Measurements from ENCODE around the gene QSER1.

Gene QSER1

DNA sequence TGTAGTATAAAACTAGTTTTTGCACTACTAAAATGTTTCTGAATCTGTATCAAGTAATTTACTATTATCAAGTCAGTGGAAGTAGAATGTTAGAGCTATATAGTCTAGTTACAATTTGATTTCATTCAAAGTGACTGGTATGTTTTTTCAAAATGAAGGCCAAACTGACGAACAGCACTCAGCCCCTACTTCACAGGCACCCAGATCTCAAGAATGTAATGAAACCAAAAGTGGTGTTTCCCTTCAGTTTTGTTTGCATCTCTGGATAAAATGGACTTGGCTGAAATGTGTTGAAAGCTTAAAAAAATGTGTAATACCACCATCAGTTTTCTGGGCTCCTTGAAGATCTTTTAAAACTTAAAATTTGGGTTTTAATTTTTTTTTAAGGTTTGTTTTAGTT, 46.4 kb downstream of the QSER1 start:
- ChIA-PET POLR2A (no interaction called here), CTCF (no interaction called here)
- TF ChIP-seq SUZ12 (IDR thresholded peaks at IDR 0.05) (no peak), CTBP1 (IDR thresholded peaks at IDR 0.05; ENCODE audit: borderline replicate concordance) (no peak), FOXA1 (IDR thresholded peaks at IDR 0.05) (no peak), SP1 (IDR thresholded peaks at IDR 0.05) (no peak), ARNT (IDR thresholded peaks at IDR 0.05) (no peak), BHLHE40 (IDR thresholded peaks at IDR 0.05; ENCODE audit: borderline replicate concordance) (no peak), ELF4 (IDR thresholded peaks at IDR 0.05) (no peak), TARDBP (IDR thresholded peaks at IDR 0.05) (no peak), FOXK2 (IDR thresholded peaks at IDR 0.05) (no peak), FOXM1 (IDR thresholded peaks at IDR 0.05; ENCODE audit: borderline replicate concordance) (no peak)
- TF ChIP-seq, protein P1, sequence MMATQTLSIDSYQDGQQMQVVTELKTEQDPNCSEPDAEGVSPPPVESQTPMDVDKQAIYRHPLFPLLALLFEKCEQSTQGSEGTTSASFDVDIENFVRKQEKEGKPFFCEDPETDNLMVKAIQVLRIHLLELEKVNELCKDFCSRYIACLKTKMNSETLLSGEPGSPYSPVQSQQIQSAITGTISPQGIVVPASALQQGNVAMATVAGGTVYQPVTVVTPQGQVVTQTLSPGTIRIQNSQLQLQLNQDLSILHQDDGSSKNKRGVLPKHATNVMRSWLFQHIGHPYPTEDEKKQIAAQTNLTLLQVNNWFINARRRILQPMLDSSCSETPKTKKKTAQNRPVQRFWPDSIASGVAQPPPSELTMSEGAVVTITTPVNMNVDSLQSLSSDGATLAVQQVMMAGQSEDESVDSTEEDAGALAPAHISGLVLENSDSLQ (IDR thresholded peaks at IDR 0.05) = no peak
- no peak for DNase-seq (ENCODE audit: extremely low spot score)

DNA sequence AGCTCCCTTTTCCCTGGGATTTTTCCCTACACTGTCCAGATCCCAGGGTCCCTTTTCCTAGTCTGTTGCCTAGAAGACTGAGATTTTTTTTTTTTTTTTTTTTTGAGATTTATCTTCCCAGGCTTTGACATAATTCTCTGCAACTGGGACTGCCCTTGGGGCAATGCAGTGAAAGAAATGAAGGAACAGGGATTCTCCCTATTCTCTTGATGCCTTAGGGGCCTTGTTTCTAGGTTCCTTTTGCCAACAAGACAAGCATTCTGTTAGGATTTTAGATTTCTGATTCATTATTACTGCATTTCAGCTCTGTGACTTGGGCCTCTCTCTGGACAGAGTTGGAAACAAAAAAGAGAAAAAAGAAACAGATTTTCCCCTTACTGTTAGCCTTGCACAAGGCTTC, 47.3 kb downstream of the QSER1 start:
- TF ChIP-seq ELF4 (IDR thresholded peaks at IDR 0.05) (no peak), BHLHE40 (IDR thresholded peaks at IDR 0.05; ENCODE audit: borderline replicate concordance) (no peak), SP1 (IDR thresholded peaks at IDR 0.05) (no peak), FOXK2 (IDR thresholded peaks at IDR 0.05) (no peak)
- no peak for DNase-seq (ENCODE audit: extremely low spot score)
- ChIA-PET POLR2A (no interaction called here), CTCF (no interaction called here)

DNA sequence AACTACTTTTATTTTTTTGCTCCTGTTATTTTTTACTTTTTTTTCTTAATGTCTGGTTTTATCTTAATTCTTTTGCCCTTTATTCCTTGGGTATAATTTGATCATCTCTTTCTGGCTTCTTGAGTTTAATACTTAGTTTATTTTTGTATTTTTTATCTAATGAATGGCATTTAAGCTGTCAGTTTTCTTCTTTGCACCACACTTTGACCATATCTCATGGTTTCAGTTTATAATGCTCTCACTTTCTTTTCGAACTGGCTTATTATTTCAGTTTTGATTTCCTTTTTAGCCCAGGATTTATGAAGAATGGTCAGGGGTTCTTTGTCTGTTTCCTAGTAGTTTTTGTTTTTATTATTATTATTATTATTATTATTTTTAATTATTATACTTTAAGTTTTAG, 48.3 kb downstream of the QSER1 start:
- ChIA-PET CTCF (no interaction called here), POLR2A (no interaction called here)
- TF ChIP-seq CTBP1 (IDR thresholded peaks at IDR 0.05; ENCODE audit: borderline replicate concordance) (no peak), SUZ12 (IDR thresholded peaks at IDR 0.05) (no peak), ARNT (IDR thresholded peaks at IDR 0.05) (no peak), BHLHE40 (IDR thresholded peaks at IDR 0.05; ENCODE audit: borderline replicate concordance) (no peak), ZNF384 (IDR thresholded peaks at IDR 0.05) (no peak), ELF4 (IDR thresholded peaks at IDR 0.05) (no peak), NFRKB (IDR thresholded peaks at IDR 0.05) (no peak), SP1 (IDR thresholded peaks at IDR 0.05) (no peak), FOXM1 (IDR thresholded peaks at IDR 0.05; ENCODE audit: borderline replicate concordance) (no peak), LEF1 (IDR thresholded peaks at IDR 0.05; ENCODE audit: borderline replicate concordance) (no peak), HDGF (IDR thresholded peaks at IDR 0.05; ENCODE audit: borderline replicate concordance) (no peak), FOXK2 (IDR thresholded peaks at IDR 0.05) (no peak), L3MBTL2 (conservative IDR thresholded peaks at IDR 0.05) (no peak), TARDBP (IDR thresholded peaks at IDR 0.05) (no peak)
- TF ChIP-seq, protein P1 (IDR thresholded peaks at IDR 0.05) = no peak
- no peak for DNase-seq (ENCODE audit: extremely low spot score)

DNA sequence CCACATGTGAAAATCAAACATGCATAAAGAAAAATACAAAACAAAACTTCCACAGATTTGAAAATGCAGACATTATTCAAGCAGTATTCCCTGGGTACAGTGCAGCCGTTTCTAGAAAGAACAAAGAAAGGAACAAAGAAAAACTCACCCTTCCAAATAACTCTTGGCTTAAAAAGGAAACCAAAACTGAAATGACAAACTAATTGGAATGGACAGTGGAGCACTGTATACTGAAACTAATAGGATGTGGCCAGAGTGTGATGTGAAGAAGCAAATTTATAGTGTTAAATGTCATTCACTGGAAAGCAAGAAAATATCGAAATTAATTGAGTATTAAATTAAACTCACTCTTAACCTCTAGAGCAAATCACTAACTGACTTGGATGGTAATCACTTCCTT, 55.4 kb downstream of the QSER1 start:
- no peak for DNase-seq (ENCODE audit: extremely low spot score)
- CTCF ChIA-PET = no interaction called here
- POLR2A ChIA-PET = no interaction called here
- no peak for TF ChIP-seq FOXK2 (IDR thresholded peaks at IDR 0.05)
- no peak for TF ChIP-seq CTBP1 (IDR thresholded peaks at IDR 0.05; ENCODE audit: borderline replicate concordance)
- TF ChIP-seq ELF4 (IDR thresholded peaks at IDR 0.05) = no peak
- no peak for TF ChIP-seq BHLHE40 (IDR thresholded peaks at IDR 0.05; ENCODE audit: borderline replicate concordance)
- TF ChIP-seq FOXM1 (IDR thresholded peaks at IDR 0.05; ENCODE audit: borderline replicate concordance) = no peak
- no peak for TF ChIP-seq L3MBTL2 (conservative IDR thresholded peaks at IDR 0.05)
- TF ChIP-seq SP1 (IDR thresholded peaks at IDR 0.05) = no peak
- TF ChIP-seq TARDBP (IDR thresholded peaks at IDR 0.05) = no peak
- TF ChIP-seq ARNT (IDR thresholded peaks at IDR 0.05) = no peak
- TF ChIP-seq NFRKB (IDR thresholded peaks at IDR 0.05) = no peak
- no peak for TF ChIP-seq HDGF (IDR thresholded peaks at IDR 0.05; ENCODE audit: borderline replicate concordance)

DNA sequence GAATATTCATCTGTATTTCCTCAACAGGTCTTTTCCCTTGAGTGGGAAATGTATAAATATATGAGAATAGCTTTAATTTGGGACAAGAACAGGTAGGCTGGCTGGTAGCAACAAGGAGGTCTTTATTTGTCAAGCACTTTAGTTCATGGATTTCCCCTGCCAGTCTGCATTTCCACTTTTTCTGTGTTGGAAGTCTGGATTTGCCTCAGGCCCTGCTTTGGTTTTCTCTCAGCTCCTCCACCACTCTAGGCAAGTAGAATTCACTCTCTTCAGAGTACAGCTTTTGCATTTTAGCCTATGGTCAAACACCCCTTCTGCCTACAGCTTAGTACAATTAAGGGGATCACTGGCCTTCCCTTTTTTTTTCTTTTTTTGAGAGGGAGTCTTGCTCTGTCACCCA, 57.1 kb downstream of the QSER1 start:
- POLR2A ChIA-PET = no interaction called here
- TF ChIP-seq CTBP1 (IDR thresholded peaks at IDR 0.05; ENCODE audit: borderline replicate concordance) = no peak
- no peak for DNase-seq (ENCODE audit: extremely low spot score)
- CTCF ChIA-PET = no interaction called here

DNA sequence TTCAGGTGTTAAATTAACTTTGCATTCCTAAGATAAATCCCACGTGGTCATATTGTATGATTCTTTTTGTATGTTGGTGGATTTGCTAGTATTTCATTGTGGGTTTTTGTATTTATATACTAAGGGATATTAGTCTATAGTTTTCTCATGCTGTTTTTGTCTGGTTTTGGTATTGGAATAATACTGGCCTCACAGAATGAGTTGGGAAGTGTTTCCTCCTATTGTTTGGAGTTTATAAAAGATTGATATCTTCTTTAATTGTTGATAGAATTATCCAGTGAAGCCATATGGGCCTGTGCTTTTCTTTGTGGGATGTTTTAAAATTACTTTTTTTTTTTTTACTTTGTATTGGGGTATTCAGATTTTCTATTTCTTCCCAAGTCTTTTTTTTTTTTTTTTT, 59.8 kb downstream of the QSER1 start:
- TF ChIP-seq HDGF (IDR thresholded peaks at IDR 0.05; ENCODE audit: borderline replicate concordance) (no peak), TARDBP (IDR thresholded peaks at IDR 0.05) (no peak), ARNT (IDR thresholded peaks at IDR 0.05) (no peak), NFRKB (IDR thresholded peaks at IDR 0.05) (no peak), CTBP1 (IDR thresholded peaks at IDR 0.05; ENCODE audit: borderline replicate concordance) (no peak), L3MBTL2 (conservative IDR thresholded peaks at IDR 0.05) (no peak), ZNF384 (IDR thresholded peaks at IDR 0.05) (no peak), BHLHE40 (IDR thresholded peaks at IDR 0.05; ENCODE audit: borderline replicate concordance) (no peak), FOXK2 (IDR thresholded peaks at IDR 0.05) (no peak), ELF4 (IDR thresholded peaks at IDR 0.05) (no peak)
- TF ChIP-seq, protein P1 (IDR thresholded peaks at IDR 0.05) = no peak
- DNase-seq (ENCODE audit: extremely low spot score) = no peak
- CTCF ChIA-PET = no interaction called here
- POLR2A ChIA-PET = no interaction called here

DNA sequence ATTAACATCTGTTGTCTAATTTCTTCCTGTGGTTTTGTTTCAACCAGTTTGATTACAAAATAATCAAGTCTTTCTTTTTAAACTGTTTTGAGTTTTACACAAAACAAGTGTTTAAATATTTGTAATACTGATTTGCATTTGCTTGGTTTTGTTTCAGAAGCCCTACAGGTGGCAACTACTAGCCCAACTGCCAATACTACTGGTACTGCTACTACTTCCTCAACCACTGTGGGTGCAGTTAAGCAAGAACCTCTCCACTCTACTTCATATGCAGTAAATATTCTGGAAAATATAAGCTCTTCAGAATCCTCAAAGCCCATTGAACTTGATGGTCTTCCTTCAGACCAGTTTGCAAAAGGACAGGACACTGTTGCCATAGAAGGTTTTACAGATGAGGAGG, 61.1 kb downstream of the QSER1 start:
- ChIA-PET CTCF (no interaction called here), POLR2A (no interaction called here)
- DNase-seq (ENCODE audit: extremely low spot score) = no peak
- TF ChIP-seq LEF1 (IDR thresholded peaks at IDR 0.05; ENCODE audit: borderline replicate concordance) (no peak), FOXM1 (IDR thresholded peaks at IDR 0.05; ENCODE audit: borderline replicate concordance) (no peak), FOXK2 (IDR thresholded peaks at IDR 0.05) (no peak)
- TF ChIP-seq, protein P1 (IDR thresholded peaks at IDR 0.05) = no peak

All from HEK293T (cell line).